Muscle layer of colon (tissue), 2 donors: Measurements from ENCODE around the gene BRD3OS.

Experiments
- H3K27ac ChIP-seq: one replicate; pipeline ENCODE4 v1.7.0; 2013; ENCODE audit warnings: low read depth, mild to moderate bottlenecking, low read length, moderate library complexity
- H3K27me3 ChIP-seq, 2 donors: one replicate each; pipeline ENCODE4 v1.7.0; 2013; ENCODE audit warnings: low read length in 2 of 2, mild to moderate bottlenecking in 2 of 2; ENCODE audit not compliant: insufficient read depth in 2 of 2, control insufficient read depth in 1 of 2
- H3K36me3 ChIP-seq: one replicate; pipeline ENCODE4 v1.7.0; 2013; ENCODE audit warnings: mild to moderate bottlenecking, low read length; ENCODE audit not compliant: insufficient read depth
- H3K4me1 ChIP-seq: one replicate; pipeline ENCODE4 v1.7.0; 2013; ENCODE audit warnings: mild to moderate bottlenecking, low read length; ENCODE audit not compliant: insufficient read depth
- H3K4me3 ChIP-seq, 2 donors: one replicate each; pipeline ENCODE4 v1.7.0; 2013; ENCODE audit warnings: low read length in 2 of 2, low read depth in 1 of 2, mild to moderate bottlenecking in 1 of 2, moderate library complexity in 1 of 2
- H3K9ac ChIP-seq: one replicate; pipeline ENCODE4 v1.7.0; 2013; ENCODE audit warnings: low read length
- H3K9me3 ChIP-seq: one replicate; pipeline ENCODE4 v1.7.0; 2013; ENCODE audit warnings: mild to moderate bottlenecking, low read length
- donor health status: abdominal sarcoma.
- donor health status: Adenocarcinoma of cecum.

The BRD3OS gene

GRCh38 chr9:134057751-134058701, 32.7 kb downstream of the BRD3OS start:
- Histone ChIP-seq H3K4me1 (peaks cover 78% of the 10 kb centered on the region), H3K9ac (no peak overlapping the region)

GRCh38 chr9:134058716-134059115, 33.4 kb downstream of the BRD3OS start:
- H3K36me3 ChIP-seq, result no peaks in the 10 kb centered on the region
- no peak overlapping the region for H3K4me3 ChIP-seq
- no peak overlapping the region for H3K9ac ChIP-seq
- no peak overlapping the region for H3K27ac ChIP-seq
- H3K9me3 ChIP-seq, result no peaks in the 10 kb centered on the region
- peaks cover 83% of the 10 kb centered on the region for H3K4me1 ChIP-seq
- H3K27me3 ChIP-seq, result no peaks in the 10 kb centered on the region

More at GRCh38 chr9:134057751-134058701, 32.7 kb downstream of the BRD3OS start:
- Histone ChIP-seq H3K27me3 (no peaks in the 10 kb centered on the region), H3K36me3 (no peaks in the 10 kb centered on the region), H3K4me3 (no peak overlapping the region), H3K27ac (no peak overlapping the region), H3K9me3 (no peaks in the 10 kb centered on the region)

- Histone ChIP-seq H3K4me3 (no peak overlapping the region), H3K27me3 (no peaks in the 10 kb centered on the region), H3K36me3 (no peaks in the 10 kb centered on the region), H3K9me3 (no peaks in the 10 kb centered on the region), H3K27ac (no peak overlapping the region), H3K9ac (no peak overlapping the region), H3K4me1 (peaks cover 83% of the 10 kb centered on the region)
Observed at GRCh38 chr9:134059188-134059641, 33.9 kb downstream of the BRD3OS start.

- H3K4me3 ChIP-seq, result no peak overlapping the region
- H3K36me3 ChIP-seq, result no peaks in the 10 kb centered on the region
- no peak overlapping the region for H3K9ac ChIP-seq
- no peak overlapping the region for H3K27ac ChIP-seq
- no peaks in the 10 kb centered on the region for H3K9me3 ChIP-seq
- peaks cover 86% of the 10 kb centered on the region for H3K4me1 ChIP-seq
- no peaks in the 10 kb centered on the region for H3K27me3 ChIP-seq
Observed at GRCh38 chr9:134059661-134060395, 34.5 kb downstream of the BRD3OS start.

- Histone ChIP-seq H3K4me1 (peaks cover 83% of the 10 kb centered on the region), H3K36me3 (no peaks in the 10 kb centered on the region)
Observed at GRCh38 chr9:134060546-134060945, 35.3 kb downstream of the BRD3OS start.

GRCh38 chr9:134061019-134061687, 35.9 kb downstream of the BRD3OS start:
- Histone ChIP-seq H3K4me1 (peaks cover 83% of the 10 kb centered on the region), H3K9me3 (no peaks in the 10 kb centered on the region), H3K27ac (no peak overlapping the region), H3K9ac (no peak overlapping the region), H3K4me3 (no peak overlapping the region), H3K36me3 (no peaks in the 10 kb centered on the region), H3K27me3 (no peaks in the 10 kb centered on the region)

More at GRCh38 chr9:134060546-134060945, 35.3 kb downstream of the BRD3OS start:
- Histone ChIP-seq H3K4me3 (no peak overlapping the region), H3K27me3 (no peaks in the 10 kb centered on the region), H3K9ac (no peak overlapping the region), H3K9me3 (no peaks in the 10 kb centered on the region), H3K27ac (no peak overlapping the region)

- Histone ChIP-seq H3K36me3 (no peaks in the 10 kb centered on the region), H3K9ac (no peak overlapping the region), H3K27me3 (no peaks in the 10 kb centered on the region), H3K4me3 (no peak overlapping the region), H3K27ac (no peak overlapping the region), H3K4me1 (peaks cover 80% of the 10 kb centered on the region), H3K9me3 (no peaks in the 10 kb centered on the region)
Observed at GRCh38 chr9:134061688-134062371, 36.5 kb downstream of the BRD3OS start.

GRCh38 chr9:134062461-134063087, 37.3 kb downstream of the BRD3OS start:
- Histone ChIP-seq H3K27me3 (no peaks in the 10 kb centered on the region), H3K4me1 (peaks cover 73% of the 10 kb centered on the region), H3K27ac (no peak overlapping the region), H3K4me3 (no peak overlapping the region), H3K9me3 (no peaks in the 10 kb centered on the region), H3K36me3 (no peaks in the 10 kb centered on the region), H3K9ac (no peak overlapping the region)

- Histone ChIP-seq H3K9ac (no peak overlapping the region), H3K9me3 (no peaks in the 10 kb centered on the region), H3K27me3 (no peaks in the 10 kb centered on the region), H3K36me3 (no peaks in the 10 kb centered on the region), H3K4me1 (peaks cover 69% of the 10 kb centered on the region), H3K27ac (no peak overlapping the region), H3K4me3 (no peak overlapping the region)
Observed at GRCh38 chr9:134063088-134063570, 37.8 kb downstream of the BRD3OS start.

GRCh38 chr9:134063571-134064450, 38.5 kb downstream of the BRD3OS start:
- no peak overlapping the region for H3K4me3 ChIP-seq
- H3K36me3 ChIP-seq, result no peaks in the 10 kb centered on the region
- H3K27me3 ChIP-seq, result no peaks in the 10 kb centered on the region
- no peaks in the 10 kb centered on the region for H3K9me3 ChIP-seq
- no peak overlapping the region for H3K27ac ChIP-seq
- peaks cover 62% of the 10 kb centered on the region for H3K4me1 ChIP-seq
- H3K9ac ChIP-seq, result no peak overlapping the region
